ENCODE results near the gene KCNAB1.
A peak's percentile ranks its signal among the peaks of the same experiment; 100 is the strongest.

The KCNAB1 gene

GRCh38 chr3:156413293-156413892 is 293.0 kb downstream of the KCNAB1 start:
- in situ Hi-C loops (cut with HindIII; ENCODE audit: low sequenced_read_pairs), result no loop called here
- H3K4me3 ChIP-seq (ENCODE audit: low read depth, low read length), result no peak overlapping the region

GRCh38 chr3:156416846-156417558 is 296.6 kb downstream of the KCNAB1 start:
- TF ChIP-seq CTCF (IDR thresholded peaks at IDR 0.05; ENCODE audit: low read depth, low read length), result no peak
- in situ Hi-C loops (cut with HindIII; ENCODE audit: low sequenced_read_pairs), result no loop called here
- H3K4me3 ChIP-seq (ENCODE audit: low read depth, low read length), result no peak overlapping the region
- peak; percentile 8 for DNase-seq (ENCODE audit: low read depth, low spot score)

More at GRCh38 chr3:156413293-156413892, 293.0 kb downstream of the KCNAB1 start:
- TF ChIP-seq CTCF (IDR thresholded peaks at IDR 0.05; ENCODE audit: low read depth, low read length), result no peak
- DNase-seq (ENCODE audit: low read depth, low spot score), result no peak

GRCh38 chr3:156417559-156418132 is 297.3 kb downstream of the KCNAB1 start:
- in situ Hi-C loops (cut with HindIII; ENCODE audit: low sequenced_read_pairs), result no loop called here
- no peak overlapping the region for H3K4me3 ChIP-seq (ENCODE audit: low read depth, low read length)
- TF ChIP-seq CTCF (IDR thresholded peaks at IDR 0.05; ENCODE audit: low read depth, low read length), result no peak
- no peak for DNase-seq (ENCODE audit: low read depth, low spot score)

GRCh38 chr3:156418428-156418827 is 298.1 kb downstream of the KCNAB1 start:
- no peak for TF ChIP-seq CTCF (IDR thresholded peaks at IDR 0.05; ENCODE audit: low read depth, low read length)
- DNase-seq (ENCODE audit: low read depth, low spot score), result no peak
- in situ Hi-C loops (cut with HindIII; ENCODE audit: low sequenced_read_pairs), result no loop called here
- no peak overlapping the region for H3K4me3 ChIP-seq (ENCODE audit: low read depth, low read length)

GRCh38 chr3:156421534-156421933 is 301.2 kb downstream of the KCNAB1 start:
- no peak for TF ChIP-seq CTCF (IDR thresholded peaks at IDR 0.05; ENCODE audit: low read depth, low read length)
- in situ Hi-C loops (cut with HindIII; ENCODE audit: low sequenced_read_pairs), result no loop called here
- H3K4me3 ChIP-seq (ENCODE audit: low read depth, low read length), result no peak overlapping the region
- no peak for DNase-seq (ENCODE audit: low read depth, low spot score)

GRCh38 chr3:156424758-156425157 is 304.4 kb downstream of the KCNAB1 start:
- in situ Hi-C loops (cut with HindIII; ENCODE audit: low sequenced_read_pairs), result no loop called here

More at GRCh38 chr3:156424758-156425157, 304.4 kb downstream of the KCNAB1 start:
- no peak overlapping the region for H3K4me3 ChIP-seq (ENCODE audit: low read depth, low read length)
- no peak for DNase-seq (ENCODE audit: low read depth, low spot score)
- TF ChIP-seq CTCF (IDR thresholded peaks at IDR 0.05; ENCODE audit: low read depth, low read length), result no peak
